B cell (primary cell): Measurements from ENCODE around the gene ALDH1L2. TPM values are rescaled to one million over a fixed set of nuclear protein-coding genes. Genes with fewer than 3 reads are reported as not detected.

ENCODE experiments used
- ATAC-seq: fragments of 200-7000 bp; cut with Tn5 transposase; one replicate; pipeline ENCODE4 v1.10.0; 2021; ENCODE audit warnings: low read depth, mild to moderate bottlenecking, moderate number of reproducible peaks, moderate library complexity
- CTCF ChIA-PET: fragments of 350-600 bp; sonication (Branson Sonifier 250); formaldehyde crosslinking; loops from one replicate; lab custom pipeline; 2021; ENCODE audit warnings: antibody characterized with exemption, inconsistent platforms; lab: Charles Lee
- POLR2A ChIA-PET: fragments of 350-600 bp; sonication (Branson Sonifier 250); formaldehyde crosslinking; loops from one replicate; lab custom pipeline; 2021; ENCODE audit warnings: antibody characterized with exemption; lab: Charles Lee
- DNase-seq: peaks from one replicate; pipeline ENCODE4 v3.0.0; 2013
- H2AFZ ChIP-seq: 2 replicates; pipeline ENCODE4 v1.6.1; 2012; ENCODE audit warnings: mild to moderate bottlenecking, low read depth, low read length; ENCODE audit not compliant: insufficient read depth, poor library complexity, severe bottlenecking
- H3K27ac ChIP-seq, 2 donors: 1 replicate in 1 of 2; 2 replicates in 1 of 2; pipeline ENCODE4 v1.5.1; 2012 to 2013; ENCODE audit warnings: low read length in 2 of 2, mild to moderate bottlenecking in 2 of 2, moderate library complexity in 1 of 2
- H3K27me3 ChIP-seq, 4 experiments: fragments of 200-600 bp in 1 of 4; sonication (generic) in 1 of 4; replicated peaks in 1 of 4; 1 replicate in 2 of 4; 2 replicates in 2 of 4; pipeline versions ENCODE4 v1.6.1 to v1.7.0; 2013 to 2016; ENCODE audit warnings: low read length in 3 of 4, mild to moderate bottlenecking in 2 of 4, mixed read lengths in 1 of 4, moderate library complexity in 1 of 4; ENCODE audit not compliant: insufficient read depth in 4 of 4, control insufficient read depth in 3 of 4; ENCODE audit errors: control extremely low read depth in 1 of 4
- H3K36me3 ChIP-seq, 2 experiments: replicated peaks in 1 of 2; 1 replicate in 1 of 2; 2 replicates in 1 of 2; pipeline versions ENCODE4 v1.6.1 to v1.7.1; 2013; ENCODE audit warnings: low read length in 1 of 2; ENCODE audit not compliant: insufficient read depth in 2 of 2, control insufficient read depth in 1 of 2; ENCODE audit errors: control extremely low read depth in 1 of 2, extremely low read depth in 1 of 2
- H3K4me1 ChIP-seq, 2 donors: fragments of 200-600 bp in 1 of 2; sonication (generic) in 1 of 2; 1 replicate in 1 of 2; 2 replicates in 1 of 2; pipeline versions ENCODE4 v1.5.1 to v1.6.1; 2013 to 2017; ENCODE audit warnings: low read length in 2 of 2; ENCODE audit not compliant: control insufficient read depth in 2 of 2, insufficient read depth in 2 of 2
- H3K4me2 ChIP-seq: replicated peaks from 2 replicates; pipeline ENCODE3; 2012; ENCODE audit warnings: mild to moderate bottlenecking, low read depth, low read length; ENCODE audit not compliant: poor library complexity, severe bottlenecking
- H3K4me3 ChIP-seq, 5 experiments: fragments of 200-600 bp in 1 of 5; sonication (generic) in 1 of 5; 1 replicate in 3 of 5; 2 replicates in 2 of 5; pipeline versions ENCODE4 v1.5.1 to v1.7.0; 2011 to 2016; ENCODE audit warnings: low read length in 4 of 5, mild to moderate bottlenecking in 4 of 5, low read depth in 2 of 5, control low read depth in 1 of 5, moderate library complexity in 1 of 5; ENCODE audit not compliant: insufficient read depth in 1 of 5; ENCODE audit errors: control extremely low read depth in 1 of 5, extremely low read depth in 1 of 5
- H3K79me2 ChIP-seq: fragments of 200-600 bp; sonication (generic); one replicate; pipeline ENCODE4 v1.6.0; 2016; ENCODE audit warnings: low read length; ENCODE audit not compliant: control insufficient read depth, insufficient read depth
- H3K9ac ChIP-seq: fragments of 200-600 bp; sonication (generic); 2 replicates; pipeline ENCODE4 v1.6.1; 2017; ENCODE audit warnings: mild to moderate bottlenecking, low read length, moderate library complexity
- H3K9me3 ChIP-seq, 3 donors: one replicate each; pipeline versions ENCODE4 v1.6.1 to v1.7.1; 2013; ENCODE audit warnings: low read length in 2 of 3; ENCODE audit not compliant: control insufficient read depth in 2 of 3, insufficient read depth in 1 of 3; ENCODE audit errors: control extremely low read depth in 1 of 3
- H4K20me1 ChIP-seq: 2 replicates; pipeline ENCODE4 v1.6.0; 2012; ENCODE audit warnings: mild to moderate bottlenecking, low read length; ENCODE audit not compliant: insufficient read depth, control insufficient read depth, poor library complexity, severe bottlenecking
- H3K27ac Mint-ChIP-seq: one replicate; pipeline ENCODE4 v1.8.0; 2021; ENCODE audit warnings: mixed read lengths
- H3K27me3 Mint-ChIP-seq: one replicate; pipeline ENCODE4 v1.8.0; 2021; ENCODE audit warnings: mixed read lengths
- H3K4me1 Mint-ChIP-seq: one replicate; pipeline ENCODE4 v1.8.0; 2021; ENCODE audit warnings: mixed read lengths
- H3K4me3 Mint-ChIP-seq: one replicate; pipeline ENCODE4 v1.8.0; 2021; ENCODE audit warnings: mixed read lengths
- H3K9me3 Mint-ChIP-seq: one replicate; pipeline ENCODE4 v1.8.0; 2022; ENCODE audit warnings: mixed read lengths; ENCODE audit not compliant: insufficient read depth
- CTCF ChIP-seq: fragments of 200-600 bp; IDR thresholded peaks from one replicate; pipeline ENCODE4 v1.8.0; 2022; ENCODE audit warnings: antibody characterized with exemption, mild to moderate bottlenecking
- EZH2 ChIP-seq: IDR thresholded peaks from 2 replicates; pipeline ENCODE4 v1.6.1; 2012; ENCODE audit warnings: borderline replicate concordance, low read depth, mild to moderate bottlenecking, moderate library complexity, low read length; ENCODE audit not compliant: insufficient read depth, poor library complexity, severe bottlenecking
- WGBS: methylation state at CpG from one replicate; pipeline ENCODE4 v1.1.5; 2013; ENCODE audit warnings: missing lambda C conversion rate; ENCODE audit not compliant: insufficient coverage; 5-methylcytosine and 5-hydroxymethylcytosine counted together
- intact Hi-C: fragments of 100-400 bp; cut with micrococcal nuclease; formaldehyde crosslinking; loops from one replicate; pipeline ENCODE4 v1.10.0; 2022
- polyA plus RNA-seq: library from polyadenylated mRNA; depleted of rRNA; stranded (reverse); fragments of >200 nt; gene quantifications from 2 replicates; pipeline ENCODE4 v1.2.3, GENCODE V29; 2012
- total RNA-seq, 2 donors: library from RNA; stranded (reverse); fragments of 120-200 nt in 1 of 2; gene quantifications; 1 replicate in 1 of 2; 2 replicates in 1 of 2; pipeline versions ENCODE4 v1.2.3 to v1.2.4, GENCODE V29; 2013 to 2022

The ALDH1L2 gene
- total and polyA plus RNA-seq, 2 donors (not counting 1 experiment from before 2014, with no cell fraction given) = 0.04 to 0.32 TPM

DNA sequence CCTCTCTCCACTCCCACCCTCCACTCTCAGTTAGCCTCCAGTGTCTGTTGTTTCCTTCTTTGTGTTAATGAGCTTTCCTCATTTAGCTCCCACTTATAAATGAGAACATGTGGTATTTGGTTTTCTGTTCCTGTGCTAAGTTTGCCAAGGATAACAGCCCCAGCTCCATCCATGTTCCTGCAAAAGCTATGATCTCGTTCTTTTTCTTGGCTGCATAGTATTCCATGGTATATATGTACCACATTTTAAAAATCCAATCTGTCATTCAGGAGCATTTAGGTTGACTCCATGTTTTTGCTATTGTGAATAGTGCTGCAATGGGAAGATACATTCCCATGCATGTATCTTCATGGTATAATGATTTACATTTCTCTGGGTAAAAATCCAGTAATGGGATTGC lies 20.5 kb upstream of the ALDH1L2 start:
- no peak for TF ChIP-seq EZH2
- no peak for TF ChIP-seq CTCF

GRCh38 chr12:105102673-105103072 lies 18.4 kb upstream of the ALDH1L2 start:
- TF ChIP-seq CTCF = no peak
- no peak for TF ChIP-seq EZH2
- Histone ChIP-seq H3K4me1 (peaks cover 3 to 5% of the 10 kb centered on the region in 2 donors), H3K9ac (no peak overlapping the region), H4K20me1 (no peaks in the 10 kb centered on the region), H3K4me2 (no peak overlapping the region), H3K27ac (no peak overlapping the region), H3K27me3 (peaks cover 0 to 9% (median 0%) of the 10 kb centered on the region in 4 experiments), H3K9me3 (peaks cover 0 to 3% (median 0%) of the 10 kb centered on the region in 3 donors), H3K79me2 (peaks cover 8% of the 10 kb centered on the region), H3K36me3 (no peaks in the 10 kb centered on the region), H2AFZ (no peak overlapping the region), H3K4me3 (no peak overlapping the region)
- Mint-ChIP-seq H3K9me3 (peaks cover 3% of the 10 kb centered on the region), H3K4me1 (peaks cover 8% of the 10 kb centered on the region), H3K4me3 (no peak overlapping the region), H3K27me3 (peaks cover 16% of the 10 kb centered on the region), H3K27ac (no peak overlapping the region)
- no peak for DNase-seq
- intact Hi-C loops = no loop called here
- ATAC-seq = no peak
- ChIA-PET POLR2A (no interaction called here), CTCF (interaction anchor here (0.7 to 1.7 kb wide), 2 partner anchors 721 to 887 kb away, joined by 5 to 6 read pairs; partner anchors contain the start of gene TXNRD1)

More for the DNA sequence above, 20.5 kb upstream of the ALDH1L2 start:
- no peak overlapping the region for H3K4me3 ChIP-seq
- Mint-ChIP-seq H3K4me3 (no peak overlapping the region), H3K4me1 (peaks cover 12% of the 10 kb centered on the region), H3K9me3 (peaks cover 3% of the 10 kb centered on the region), H3K27ac (no peak overlapping the region), H3K27me3 (peaks cover 12% of the 10 kb centered on the region)
- no peak overlapping the region for H2AFZ ChIP-seq
- CTCF ChIA-PET = no interaction called here
- POLR2A ChIA-PET = no interaction called here
- intact Hi-C loops = loop anchor here (5.0 kb wide), 3 partner anchors 147 to 1262 kb away; partner anchors contain the start of genes C12orf75, NT5DC3 and SLC41A2
- peaks cover 4% of the 10 kb centered on the region for H4K20me1 ChIP-seq
- peaks cover 0 to 3% (median 0%) of the 10 kb centered on the region in 3 donors for H3K9me3 ChIP-seq
- no peak overlapping the region for H3K9ac ChIP-seq
- H3K79me2 ChIP-seq = peaks cover 26% of the 10 kb centered on the region
- H3K4me1 ChIP-seq = peaks cover 2 to 7% of the 10 kb centered on the region in 2 donors
- no peak overlapping the region for H3K27ac ChIP-seq
- DNase-seq (no peak), ATAC-seq (no peak)
- no peak overlapping the region for H3K4me2 ChIP-seq
- H3K27me3 ChIP-seq = peaks cover 0 to 9% (median 0%) of the 10 kb centered on the region in 4 experiments
- no peaks in the 10 kb centered on the region for H3K36me3 ChIP-seq
- no CpG with 5 or more reads among the region's 1 CpG for WGBS
